ES-I3 (cell line): ENCODE measurements around the gene ANXA8.
"Not testable (repeated sequence)": the region's sequence is repeated elsewhere in the genome, so short reads cannot be mapped to it uniquely, and the experiment has no call there.

Experiments
- H3K36me3 ChIP-seq: 2 replicates; pipeline ENCODE4 v1.6.1; 2013; ENCODE audit warnings: mild to moderate bottlenecking, low read length, control low read depth, moderate library complexity; ENCODE audit not compliant: insufficient read depth
- H3K4me1 ChIP-seq: 2 replicates; pipeline ENCODE4 v1.6.1; 2013; ENCODE audit warnings: mild to moderate bottlenecking, control low read depth, low read length; ENCODE audit not compliant: insufficient read depth
- H3K9ac ChIP-seq: 2 replicates; pipeline ENCODE4 v1.6.1; 2013; ENCODE audit warnings: low read depth, mild to moderate bottlenecking, low read length, moderate library complexity
- H3K9me3 ChIP-seq: 2 replicates; pipeline ENCODE4 v1.6.1; 2013; ENCODE audit warnings: mild to moderate bottlenecking, low read length, moderate library complexity; ENCODE audit not compliant: control insufficient read depth, insufficient read depth

ANXA8 gene

GRCh38 chr10:47455350-47456078 is 28.4 kb downstream of the ANXA8 start:
- not testable (repeated sequence) for H3K9me3 ChIP-seq, H3K9ac ChIP-seq, H3K36me3 ChIP-seq
- peaks cover 13% of the 10 kb centered on the region; the same call in 1 of the 2 replicates for H3K4me1 ChIP-seq

DNA sequence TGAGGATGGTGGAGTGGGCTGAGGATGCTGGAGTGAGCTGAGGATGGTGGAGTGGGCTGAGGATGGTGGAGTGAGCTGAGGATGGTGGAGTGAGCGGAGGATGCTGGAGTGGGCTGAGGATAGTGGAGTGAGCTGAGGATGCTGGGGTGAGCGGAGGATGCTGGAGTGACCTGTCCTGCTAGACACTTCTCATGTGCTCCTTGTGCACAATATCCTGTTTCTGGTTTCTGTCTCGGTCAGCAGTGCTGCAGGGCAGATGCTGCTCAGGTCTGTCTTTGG is 29.2 kb downstream of the ANXA8 start:
- Histone ChIP-seq H3K9ac (no peak overlapping the region), H3K4me1 (peaks cover 13% of the 10 kb centered on the region; the same call in 1 of the 2 replicates)

DNA sequence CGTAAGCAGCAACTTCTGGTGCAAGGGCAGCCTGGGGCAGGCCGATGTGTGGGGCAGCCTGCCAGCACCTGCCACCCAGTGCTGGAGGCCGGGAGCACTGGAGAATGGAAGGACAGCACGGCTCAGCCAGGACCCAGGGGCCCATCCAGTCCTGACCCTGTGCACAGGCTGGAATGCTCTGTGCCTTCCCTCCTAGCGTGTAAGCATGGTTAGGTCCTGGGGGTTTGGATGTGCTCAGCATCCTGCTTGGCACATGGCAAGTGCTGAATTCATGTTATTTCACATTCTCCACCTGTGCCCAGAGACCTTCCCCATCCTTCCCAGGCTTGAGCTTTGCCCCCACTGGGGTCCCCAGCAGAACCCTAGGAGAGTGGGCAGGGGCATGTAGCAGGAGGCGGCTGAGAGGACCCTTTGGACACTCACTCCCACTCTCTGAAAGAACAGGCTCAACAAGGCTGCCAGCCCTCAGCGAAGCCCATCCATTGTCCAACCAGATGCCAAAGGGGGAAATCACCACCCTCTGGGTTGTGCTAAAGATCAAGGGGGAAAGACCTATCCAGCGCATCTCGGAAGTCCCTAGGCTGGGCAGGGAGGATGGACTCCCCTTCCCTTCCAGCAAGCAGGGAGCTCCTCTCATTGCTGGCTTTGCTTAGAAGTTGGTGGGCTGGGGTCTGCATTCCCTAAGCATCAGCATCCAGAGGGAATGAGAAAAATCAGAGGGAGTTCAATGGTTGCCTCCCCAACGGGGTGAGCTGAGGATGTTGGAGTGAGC is 29.7 kb downstream of the ANXA8 start:
- Histone ChIP-seq H3K4me1 (peaks cover 13% of the 10 kb centered on the region; the same call in 1 of the 2 replicates), H3K36me3 (no peaks in the 10 kb centered on the region), H3K9ac (no peak overlapping the region), H3K9me3 (no peaks in the 10 kb centered on the region)

More for the DNA sequence above, 29.2 kb downstream of the ANXA8 start:
- Histone ChIP-seq H3K36me3 (no peaks in the 10 kb centered on the region), H3K9me3 (no peaks in the 10 kb centered on the region)

GRCh38 chr10:47453141-47454007 is 30.5 kb downstream of the ANXA8 start:
- Histone ChIP-seq H3K9ac (no peak overlapping the region), H3K36me3 (no peaks in the 10 kb centered on the region), H3K4me1 (peaks cover 13% of the 10 kb centered on the region; the same call in 1 of the 2 replicates), H3K9me3 (no peaks in the 10 kb centered on the region)

DNA sequence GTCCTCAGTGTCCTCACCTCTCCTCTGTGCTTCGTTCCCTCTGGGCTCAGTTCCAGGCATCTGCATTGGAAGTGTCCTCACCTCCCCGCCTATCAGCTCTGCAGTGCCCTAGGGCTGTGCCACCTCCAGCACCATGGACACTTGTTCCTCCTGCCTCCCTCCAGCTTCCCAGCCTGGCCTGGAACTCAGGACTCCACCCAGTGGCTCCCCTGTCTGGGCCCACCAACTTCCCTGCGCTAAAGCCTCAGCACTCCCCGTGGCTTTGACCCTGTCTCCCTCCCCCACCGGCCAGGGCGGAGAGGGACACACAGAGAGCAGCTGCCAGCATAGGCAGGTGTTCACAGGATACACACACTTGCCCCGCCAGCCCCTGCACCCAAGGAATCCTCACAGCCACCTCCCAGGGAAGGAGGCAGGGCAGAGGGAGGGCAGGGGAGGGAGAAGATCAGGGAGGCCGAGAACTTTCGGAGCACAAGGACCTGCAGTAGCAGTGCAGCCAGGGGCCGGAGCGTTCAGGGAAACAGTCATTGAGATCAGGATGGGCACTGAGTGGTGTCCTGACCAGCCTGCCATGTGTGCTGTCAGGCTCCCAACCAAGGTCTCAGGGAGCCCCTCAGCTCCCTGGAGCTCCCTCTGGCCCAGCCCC is 31.3 kb downstream of the ANXA8 start:
- H3K4me1 ChIP-seq, result peaks cover 13% of the 10 kb centered on the region; the same call in 1 of the 2 replicates
- H3K9ac ChIP-seq, result no peak overlapping the region
- H3K9me3 ChIP-seq, result no peaks in the 10 kb centered on the region

DNA sequence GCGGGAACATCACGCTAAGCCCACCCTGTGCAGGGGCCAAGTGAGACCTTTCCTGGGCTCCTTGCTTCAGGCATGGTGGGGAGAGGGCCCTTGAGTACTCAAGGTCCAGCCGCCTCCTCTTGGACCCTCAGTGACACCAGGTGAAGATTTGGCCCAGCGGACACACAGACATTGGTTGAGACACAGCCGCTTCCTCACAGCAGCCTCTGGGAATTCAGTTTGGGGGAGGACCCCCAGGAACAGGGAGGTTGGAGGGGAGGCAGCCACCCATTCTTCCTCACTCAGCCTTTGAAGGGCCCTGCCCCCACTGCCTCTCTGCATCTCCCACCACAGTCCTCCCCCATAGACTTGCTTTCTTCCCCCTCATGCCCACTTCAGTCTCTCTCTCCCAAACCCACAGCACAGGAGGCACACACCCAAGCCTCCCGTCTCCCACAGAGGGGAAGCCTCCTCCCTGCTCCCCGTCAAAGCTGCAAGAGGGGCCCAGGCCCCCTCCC is 31.9 kb downstream of the ANXA8 start:
- Histone ChIP-seq H3K36me3 (no peaks in the 10 kb centered on the region), H3K9ac (no peak overlapping the region), H3K4me1 (peaks cover 13% of the 10 kb centered on the region; the same call in 1 of the 2 replicates), H3K9me3 (no peaks in the 10 kb centered on the region)

More for the DNA sequence above, 31.3 kb downstream of the ANXA8 start:
- no peaks in the 10 kb centered on the region for H3K36me3 ChIP-seq

DNA sequence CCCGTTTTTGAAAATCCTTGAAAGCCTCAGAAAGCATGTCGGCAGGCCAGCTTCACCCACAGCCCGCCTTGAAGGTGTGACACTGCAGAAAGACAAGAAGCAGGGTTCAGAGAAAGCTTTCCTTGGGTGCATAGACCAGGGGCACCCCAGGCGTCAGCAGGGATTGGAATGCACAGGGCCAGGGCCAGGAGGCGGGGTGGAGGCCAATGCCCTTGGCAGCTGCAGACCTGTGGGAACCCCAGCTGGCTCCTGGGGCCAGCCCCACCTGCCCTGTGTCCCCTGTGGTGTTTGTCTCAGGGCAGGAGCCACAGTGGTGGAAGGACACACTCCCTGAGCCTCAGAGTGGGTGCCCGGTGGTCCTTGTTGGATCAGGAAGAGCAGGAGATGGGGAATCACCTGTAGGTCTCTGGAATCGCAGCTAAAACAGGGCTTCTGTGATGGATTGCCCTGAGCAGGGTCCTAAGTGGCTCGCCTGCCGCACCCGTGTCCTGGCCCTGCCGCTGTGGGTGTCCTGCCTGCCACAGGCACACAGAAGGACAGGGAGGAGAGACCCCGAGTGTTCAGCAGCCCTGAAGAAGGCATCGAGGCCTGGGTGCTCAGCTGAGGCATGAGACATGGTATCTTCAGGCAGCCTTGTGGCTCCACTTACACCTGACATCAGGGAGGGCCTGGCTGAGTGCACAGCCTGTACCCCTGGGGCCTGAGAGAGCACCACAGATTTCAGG is 32.5 kb downstream of the ANXA8 start:
- H3K9ac ChIP-seq, result no peak overlapping the region

DNA sequence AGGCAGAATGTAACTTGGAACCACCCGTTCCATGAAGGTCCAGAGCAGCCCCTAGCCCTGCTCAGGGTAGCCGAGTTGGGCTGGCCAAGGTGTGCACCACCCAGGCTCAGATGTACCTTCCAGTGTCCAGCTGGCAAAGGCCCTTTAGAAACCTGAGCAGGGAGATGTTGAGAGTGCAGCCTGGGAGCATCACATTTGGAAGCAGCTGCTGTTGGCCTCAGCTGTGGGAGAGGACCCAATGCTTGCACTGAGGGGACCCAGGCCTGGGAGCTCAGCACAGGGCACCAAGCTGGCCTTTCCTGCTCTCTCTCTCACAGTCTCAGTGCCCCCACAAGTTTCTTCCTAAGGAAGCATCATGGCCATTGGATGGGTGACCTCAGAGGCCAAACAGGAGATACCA is 33.5 kb downstream of the ANXA8 start:
- H3K36me3 ChIP-seq, result no peaks in the 10 kb centered on the region
- H3K9me3 ChIP-seq, result peaks cover 1% of the 10 kb centered on the region; the same call in 1 of the 2 replicates
- H3K9ac ChIP-seq, result no peak overlapping the region
- peaks cover 13% of the 10 kb centered on the region; the same call in 1 of the 2 replicates for H3K4me1 ChIP-seq

More for the DNA sequence above, 32.5 kb downstream of the ANXA8 start:
- H3K9me3 ChIP-seq, result no peaks in the 10 kb centered on the region; the same call in 1 of the 2 replicates
- no peaks in the 10 kb centered on the region for H3K36me3 ChIP-seq
- peaks cover 13% of the 10 kb centered on the region; the same call in 1 of the 2 replicates for H3K4me1 ChIP-seq

DNA sequence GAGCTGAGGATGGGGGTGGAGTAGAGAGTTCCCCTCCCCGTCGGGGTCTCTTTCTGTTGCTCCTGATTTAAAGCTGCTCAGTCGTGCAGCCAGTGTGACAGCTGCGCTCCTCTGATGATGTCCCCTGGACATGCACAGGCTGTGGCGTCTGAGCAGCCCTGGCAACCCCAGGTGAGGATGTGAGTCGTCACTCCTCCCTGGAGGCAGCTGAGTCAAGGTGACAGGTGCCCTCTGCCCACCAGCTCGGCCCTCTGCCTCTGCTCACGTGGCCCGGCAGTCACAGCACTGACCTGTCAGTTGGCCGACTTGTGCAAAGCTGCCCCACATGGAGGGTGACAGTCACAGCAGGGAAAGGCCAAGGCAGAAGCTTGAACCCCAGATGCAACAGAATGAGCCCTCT is 33.9 kb downstream of the ANXA8 start:
- no peak overlapping the region for H3K9ac ChIP-seq
- no peaks in the 10 kb centered on the region for H3K36me3 ChIP-seq
- H3K4me1 ChIP-seq, result peaks cover 13% of the 10 kb centered on the region; the same call in 1 of the 2 replicates
- H3K9me3 ChIP-seq, result peaks cover 5% of the 10 kb centered on the region

DNA sequence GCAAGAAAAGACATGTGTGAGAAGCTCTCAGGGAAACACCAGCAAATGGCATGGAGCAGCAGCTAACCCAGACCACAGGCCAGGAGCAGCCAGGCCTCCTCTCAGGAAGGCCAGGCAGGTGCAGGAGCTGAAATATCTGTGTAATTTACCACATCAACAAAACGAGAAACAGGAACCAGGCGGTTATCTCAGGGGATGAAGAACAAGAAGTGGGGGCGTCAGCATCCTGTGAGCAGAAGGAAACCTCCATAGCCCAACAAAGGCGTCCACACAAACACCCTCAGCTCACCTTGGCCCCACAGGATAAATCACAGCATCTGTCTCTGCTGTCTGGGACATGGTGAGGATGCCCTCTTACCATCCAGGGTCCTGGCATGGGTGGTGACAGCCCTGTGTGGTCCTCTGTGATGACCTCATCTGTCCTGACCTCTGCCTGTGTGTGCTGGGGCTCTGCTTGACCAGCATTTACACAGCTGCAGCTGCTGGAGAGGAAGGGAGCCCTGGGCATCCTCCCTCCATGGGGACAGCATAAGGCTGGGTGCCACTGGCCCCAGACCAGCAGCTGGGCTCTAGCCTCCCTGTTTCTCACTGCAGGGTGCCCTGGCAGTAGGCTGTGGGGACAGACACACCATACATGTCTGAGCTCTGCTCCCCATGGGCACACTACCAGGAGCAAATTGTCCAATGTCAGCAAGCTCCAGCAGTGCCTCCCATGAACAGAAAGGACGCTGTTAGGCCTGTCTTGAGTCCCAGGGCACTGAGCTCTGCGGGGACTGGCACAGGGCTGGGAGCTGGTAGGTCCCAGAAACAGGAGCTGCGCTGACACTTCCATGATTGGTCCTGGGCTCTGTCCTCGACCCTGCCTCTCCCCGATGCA is 34.6 kb downstream of the ANXA8 start:
- H3K9me3 ChIP-seq, result peaks cover 5% of the 10 kb centered on the region
- no peak overlapping the region for H3K9ac ChIP-seq
- peaks cover 13% of the 10 kb centered on the region; the same call in 1 of the 2 replicates for H3K4me1 ChIP-seq
- H3K36me3 ChIP-seq, result no peaks in the 10 kb centered on the region

- Histone ChIP-seq H3K4me1 (peaks cover 11% of the 10 kb centered on the region; the same call in 1 of the 2 replicates), H3K9me3 (peaks cover 5% of the 10 kb centered on the region), H3K9ac (no peak overlapping the region), H3K36me3 (no peaks in the 10 kb centered on the region)
Observed at GRCh38 chr10:47447705-47448104, 36.2 kb downstream of the ANXA8 start.

- peaks cover 5% of the 10 kb centered on the region for H3K9me3 ChIP-seq
- peaks cover 6% of the 10 kb centered on the region; the same call in 1 of the 2 replicates for H3K4me1 ChIP-seq
- no peak overlapping the region for H3K9ac ChIP-seq
- H3K36me3 ChIP-seq, result no peaks in the 10 kb centered on the region
Observed at GRCh38 chr10:47447209-47447608, 36.7 kb downstream of the ANXA8 start.
